K562 (cell line): ENCODE data around the gene FTL. TPM values are rescaled to one million over a fixed set of nuclear protein-coding genes. Genes with fewer than 3 reads are reported as not detected.

Experiments used
- BRF2 ChIP-seq: IDR thresholded peaks from 3 replicates; pipeline ENCODE4 v1.6.1; 2011; ENCODE audit warnings: borderline replicate concordance, mild to moderate bottlenecking; ENCODE audit not compliant: insufficient read length, insufficient read depth
- CCNT2 ChIP-seq: IDR thresholded peaks from 2 replicates; pipeline ENCODE4 v1.6.1; 2011; ENCODE audit warnings: borderline replicate concordance, low read depth, mild to moderate bottlenecking, moderate library complexity, mixed read lengths, low read length; ENCODE audit not compliant: insufficient read length; ENCODE audit errors: extremely low read depth
- GMEB1 ChIP-seq: fragments of 250-450 bp; sonication (Bioruptor Pico); IDR thresholded peaks from 2 replicates; pipeline ENCODE4 v1.4.0; 2020; ENCODE audit warnings: mild to moderate bottlenecking
- HBP1 ChIP-seq: fragments of 450-650 bp; formaldehyde crosslinking; IDR thresholded peaks from 2 replicates; pipeline ENCODE4 v1.4.0; 2022; ENCODE audit warnings: missing genetic modification characterization
- JUN ChIP-seq, 2 experiments: sonication (generic) in 1 of 2; formaldehyde crosslinking in 1 of 2; IDR thresholded peaks; 2 replicates each; pipeline versions ENCODE4 v1.6.1 to v1.8.0; 2012 to 2022; ENCODE audit warnings: borderline replicate concordance in 2 of 2, mild to moderate bottlenecking in 2 of 2, improper control_type of control experiment in 1 of 2, low read depth in 1 of 2, low read length in 1 of 2, missing genetic modification reagents in 1 of 2
- NFE2 ChIP-seq: IDR thresholded peaks from 2 replicates; pipeline ENCODE4 v1.6.1; 2014; ENCODE audit warnings: antibody characterized with exemption, low read depth
- RFX1 ChIP-seq: fragments of 450-650 bp; IDR thresholded peaks from 2 replicates; pipeline ENCODE4 v1.6.1; 2016; ENCODE audit warnings: mild to moderate bottlenecking, moderate library complexity
- SAP30 ChIP-seq: fragments of 200-600 bp; sonication (generic); IDR thresholded peaks from 2 replicates; pipeline ENCODE4 v1.6.1; 2012; ENCODE audit warnings: borderline replicate concordance, low read depth, mild to moderate bottlenecking, moderate library complexity, low read length, control low read depth, inconsistent platforms; ENCODE audit not compliant: insufficient read depth, poor library complexity, severe bottlenecking
- TAF15 ChIP-seq: fragments of 200-400 bp; formaldehyde crosslinking; IDR thresholded peaks from 2 replicates; pipeline ENCODE4 v1.6.1; 2017; ENCODE audit warnings: mild to moderate bottlenecking, low read depth, low read length, moderate library complexity
- TEAD1 ChIP-seq, 2 experiments: fragments of 450-650 bp in 1 of 2; sonication (generic) in 1 of 2; formaldehyde crosslinking; IDR thresholded peaks; 2 replicates each; pipeline versions ENCODE4 v1.4.0 to v1.8.0; 2020 to 2022; ENCODE audit warnings: mild to moderate bottlenecking in 2 of 2, missing genetic modification reagents in 1 of 2
- U2AF2 ChIP-seq: fragments of 200-400 bp; formaldehyde crosslinking; optimal IDR thresholded peaks from 2 replicates; pipeline ENCODE3; 2017; ENCODE audit warnings: low read depth, mild to moderate bottlenecking, low read length
- ZC3H8 ChIP-seq: fragments of 450-650 bp; IDR thresholded peaks from 2 replicates; pipeline ENCODE4 v1.6.1; 2017
- ZKSCAN1 ChIP-seq: fragments of 150-350 bp; IDR thresholded peaks from 2 replicates; pipeline ENCODE4 v1.6.1; 2016; ENCODE audit warnings: low read depth, low read length
- ZNF263 ChIP-seq: sonication (generic); formaldehyde crosslinking; IDR thresholded peaks from 2 replicates; pipeline ENCODE4 v1.8.0; 2022; ENCODE audit warnings: mild to moderate bottlenecking, missing genetic modification reagents, borderline replicate concordance
- ZNF592 ChIP-seq: fragments of 450-650 bp; IDR thresholded peaks from 2 replicates; pipeline ENCODE4 v1.6.1; 2017; ENCODE audit warnings: antibody characterized with exemption, mild to moderate bottlenecking
- polyA plus RNA-seq, 8 experiments: library from polyadenylated mRNA; depleted of rRNA in 4 of 8; stranded (reverse) in 5 of 8; unstranded in 3 of 8; fragments of >200 nt; fragmentation: Nextera tagmentation in 2 of 8; fragmentation: Illumina TruSeq in 1 of 8; extraction: Ambion mirVana in 2 of 8; extraction: Trizol in 1 of 8; gene quantifications; 2 replicates each; pipeline versions ENCODE4 v1.2.1 to v1.2.3, GENCODE V29; 2011 to 2014; ENCODE audit warnings: inconsistent platforms in 1 of 8, missing spikeins in 1 of 8
- total RNA-seq, 7 experiments: library from RNA; depleted of rRNA in 6 of 7; stranded (reverse); fragments of >200 nt in 6 of 7; fragmentation: Illumina TruSeq in 2 of 7; extraction: Trizol in 2 of 7; gene quantifications; 2 replicates each; pipeline versions ENCODE4 v1.2.1 to v1.2.3, GENCODE V29; 2011 to 2021; ENCODE audit warnings: low replicate concordance in 1 of 7

FTL gene
- total and polyA plus RNA-seq, 9 of the 15 experiments (the other 6 are each of a cell fraction or from before 2014, with no cell fraction given), result 1,231 to 27,415 (median 3,965) TPM

GRCh38 chr19:48954595-48955307 is 10.4 kb upstream of the FTL start, which contains the start of gene BAX (continued):
- peak; percentile 31; the same call in 1 of the 2 replicates for TF ChIP-seq ZNF592
- peak; percentile 34; the same call in 1 of the 2 replicates for TF ChIP-seq ZNF263 (CRISPR knock-in tag)
- TF ChIP-seq JUN (IDR thresholded peaks at IDR 0.05; ENCODE audit: borderline replicate concordance, low read depth, low read length), result peak; percentile 92; the same call in 1 of the 2 replicates
- TF ChIP-seq JUN (CRISPR knock-in tag; IDR thresholded peaks at IDR 0.05; ENCODE audit: borderline replicate concordance), result no peak
- TF ChIP-seq U2AF2, result no peak
- TF ChIP-seq GMEB1, result peak; percentile 98
- peak; percentile 72 for TF ChIP-seq SAP30
- TF ChIP-seq HBP1 (CRISPR knock-in tag), result no peak
- TF ChIP-seq ZKSCAN1, result no peak
- TF ChIP-seq BRF2, result no peak
- TF ChIP-seq NFE2, result no peak
- TF ChIP-seq ZC3H8, result no peak
- TF ChIP-seq CCNT2, result peak; percentile 97
- TF ChIP-seq RFX1, result no peak
- TF ChIP-seq TEAD1 (CRISPR knock-in tag; IDR thresholded peaks at IDR 0.05), result peak; percentile 51 to 80; a peak in 3 of 4 replicates
- TF ChIP-seq TAF15, result no peak
